HepG2 (cell line): ENCODE data around the gene NREP. TPM values are rescaled to one million over a fixed set of nuclear protein-coding genes. Genes with fewer than 3 reads are reported as not detected.

Source experiments
- ATAC-seq: fragments of 200-7000 bp; cut with Tn5 transposase; 3 replicates; pipeline ENCODE4 v1.9.1; 2020; ENCODE audit warnings: mild to moderate bottlenecking, moderate library complexity
- BruUV-seq: library from RNA; stranded (reverse); fragments of 400-500 nt; replicated peaks from 2 replicates; lab custom pipeline; 2021; lab: Mats Ljungman, UMichigan
- CTCF ChIA-PET: fragments of 300-600 bp; formaldehyde crosslinking; extraction: SDS; loops from one replicate; lab custom pipeline; 2021; ENCODE audit warnings: low total read pairs, inconsistent platforms, low intra/inter-chr PET ratio; lab: Yijun Ruan, JAX
- POLR2A ChIA-PET: fragments of 350-600 bp; sonication (Branson Sonifier 250); formaldehyde crosslinking; loops from one replicate; lab custom pipeline; 2020; ENCODE audit warnings: antibody characterized with exemption, inconsistent platforms; lab: Yijun Ruan, JAX
- DNase-seq: peaks from one replicate; pipeline ENCODE4 v3.0.0-alpha.2; 2015; ENCODE audit warnings: low spot score
- FAIRE-seq: peaks from 3 replicates; lab custom pipeline; 2011; peaks lifted over from hg19 to GRCh38; lab: Jason Lieb, UNC
- H2AFZ ChIP-seq: one replicate; pipeline ENCODE4 v1.6.1; 2011; ENCODE audit warnings: low read length, inconsistent platforms
- H3K27ac ChIP-seq: fragments of 300-600 bp; 3 replicates; pipeline ENCODE4 v1.8.0; 2011; ENCODE audit warnings: mixed run types, mild to moderate bottlenecking, mixed read lengths, low read length, inconsistent platforms; ENCODE audit not compliant: insufficient read depth; ENCODE audit errors: extremely low read length
- H3K27me3 ChIP-seq, 2 experiments: fragments of 200-600 bp in 1 of 2; 2 replicates in 1 of 2; 3 replicates in 1 of 2; pipeline versions ENCODE4 v1.6.0 to v1.8.0; 2011; ENCODE audit warnings: low read length in 2 of 2, mild to moderate bottlenecking in 2 of 2, moderate library complexity in 2 of 2, inconsistent platforms in 1 of 2; ENCODE audit not compliant: insufficient read depth in 2 of 2, control insufficient read depth in 1 of 2
- H3K36me3 ChIP-seq, 2 experiments: fragments of 200-600 bp in 1 of 2; replicated peaks in 1 of 2; 2 replicates in 1 of 2; 3 replicates in 1 of 2; pipeline versions ENCODE4 v1.5.1 to v1.8.0; 2011; ENCODE audit warnings: low read length in 2 of 2, inconsistent platforms in 1 of 2; ENCODE audit not compliant: insufficient read depth in 2 of 2, control insufficient read depth in 1 of 2
- H3K4me1 ChIP-seq: 2 replicates; pipeline ENCODE4 v1.5.1; 2012; ENCODE audit warnings: low read length, inconsistent platforms; ENCODE audit not compliant: insufficient read depth
- H3K4me2 ChIP-seq: 2 replicates; pipeline ENCODE4 v1.6.0; 2011; ENCODE audit warnings: low read depth, low read length, inconsistent platforms
- H3K4me3 ChIP-seq, 3 experiments: fragments of 200-600 bp in 1 of 3; sonication (generic), shearing (Covaris generic) in 1 of 3; replicated peaks in 1 of 3; 2 replicates each; pipeline ENCODE4 v1.5.1; 2011 to 2016; ENCODE audit warnings: low read length in 3 of 3, inconsistent platforms in 2 of 3, low read depth in 2 of 3, mild to moderate bottlenecking in 2 of 3, control low read depth in 1 of 3, mixed read lengths in 1 of 3; ENCODE audit not compliant: insufficient read depth in 1 of 3
- H3K79me2 ChIP-seq: one replicate; pipeline ENCODE4 v1.6.1; 2011; ENCODE audit warnings: low read length, inconsistent platforms; ENCODE audit not compliant: insufficient read depth
- H3K9ac ChIP-seq: 2 replicates; pipeline ENCODE4 v1.6.0; 2011; ENCODE audit warnings: mild to moderate bottlenecking, low read depth, low read length, inconsistent platforms; ENCODE audit not compliant: insufficient read depth
- H3K9me3 ChIP-seq: 2 replicates; pipeline ENCODE4 v1.5.1; 2012; ENCODE audit warnings: mild to moderate bottlenecking, low read length
- H4K20me1 ChIP-seq: 2 replicates; pipeline ENCODE4 v1.6.0; 2011; ENCODE audit warnings: inconsistent platforms, mild to moderate bottlenecking, low read length, moderate library complexity; ENCODE audit not compliant: insufficient read depth
- BCL6 ChIP-seq: IDR thresholded peaks from 2 replicates; pipeline ENCODE4 v1.6.1; 2016; ENCODE audit warnings: missing genetic modification reagents, missing compliant biosample characterization
- DR1 ChIP-seq: sonication (generic); formaldehyde crosslinking; IDR thresholded peaks from 2 replicates; pipeline ENCODE4 v1.8.0; 2021; ENCODE audit warnings: mild to moderate bottlenecking, missing genetic modification reagents, inconsistent platforms
- EEA1 ChIP-seq: sonication (generic); formaldehyde crosslinking; IDR thresholded peaks from 2 replicates; pipeline ENCODE4 v1.5.1; 2020; ENCODE audit warnings: mild to moderate bottlenecking, missing genetic modification reagents, borderline replicate concordance
- ESRRA ChIP-seq: sonication (generic); formaldehyde crosslinking; IDR thresholded peaks from 2 replicates; pipeline ENCODE4 v1.5.1; 2020; ENCODE audit warnings: mild to moderate bottlenecking, low read depth, missing genetic modification reagents
- HDAC2 ChIP-seq: sonication (generic); formaldehyde crosslinking; IDR thresholded peaks from 2 replicates; pipeline ENCODE4 v1.4.0; 2020; ENCODE audit warnings: missing genetic modification reagents
- HDAC6 ChIP-seq: fragments of 200-600 bp; sonication (generic); IDR thresholded peaks from 2 replicates; pipeline ENCODE4 v1.7.0; 2017; ENCODE audit warnings: mild to moderate bottlenecking, antibody characterized with exemption, low read length, low read depth
- HNRNPK ChIP-seq: fragments of 200-400 bp; formaldehyde crosslinking; IDR thresholded peaks from 2 replicates; pipeline ENCODE4 v1.6.1; 2018; ENCODE audit warnings: low read length, low read depth, moderate library complexity, mild to moderate bottlenecking; ENCODE audit not compliant: poor library complexity, severe bottlenecking
- KDM4B ChIP-seq: sonication (generic); formaldehyde crosslinking; IDR thresholded peaks from 2 replicates; pipeline ENCODE4 v1.4.0; 2020; ENCODE audit warnings: missing genetic modification reagents
- MATR3 ChIP-seq: sonication (generic); formaldehyde crosslinking; IDR thresholded peaks from 2 replicates; pipeline ENCODE4 v1.4.0; 2020; ENCODE audit warnings: missing genetic modification reagents
- MBNL3 ChIP-seq: fragments of 250-450 bp; sonication (Bioruptor Pico); conservative IDR thresholded peaks from 2 replicates; pipeline ENCODE4 v1.8.0; 2022; ENCODE audit warnings: mild to moderate bottlenecking, inconsistent platforms
- NFRKB ChIP-seq: fragments of 450-650 bp; IDR thresholded peaks from 2 replicates; pipeline ENCODE4 v1.6.1; 2017
- PCBP1 ChIP-seq: fragments of 200-400 bp; formaldehyde crosslinking; IDR thresholded peaks from 2 replicates; pipeline ENCODE4 v1.6.1; 2017; ENCODE audit warnings: mild to moderate bottlenecking, low read depth, low read length, borderline replicate concordance
- ZBTB2 ChIP-seq: sonication (generic); formaldehyde crosslinking; IDR thresholded peaks from 2 replicates; pipeline ENCODE4 v1.8.0; 2022; ENCODE audit warnings: low read depth, missing genetic modification reagents
- ZNF703 ChIP-seq: sonication (generic); formaldehyde crosslinking; IDR thresholded peaks from 2 replicates; pipeline ENCODE4 v1.5.1; 2020; ENCODE audit warnings: missing genetic modification reagents, mild to moderate bottlenecking, moderate library complexity, borderline replicate concordance
- ZNF737 ChIP-seq: sonication (generic); formaldehyde crosslinking; IDR thresholded peaks from 2 replicates; pipeline ENCODE4 v1.5.0; 2020; ENCODE audit warnings: missing genetic modification reagents, mild to moderate bottlenecking, borderline replicate concordance
- ZNF788 ChIP-seq: sonication (generic); formaldehyde crosslinking; IDR thresholded peaks from 2 replicates; pipeline ENCODE4 v1.5.0; 2020; ENCODE audit warnings: mild to moderate bottlenecking, missing genetic modification reagents, borderline replicate concordance
- ZZZ3 ChIP-seq: sonication (generic); formaldehyde crosslinking; IDR thresholded peaks from 2 replicates; pipeline ENCODE4 v1.4.0; 2020; ENCODE audit warnings: missing genetic modification reagents, mild to moderate bottlenecking, borderline replicate concordance
- WGBS: methylation state at CpG from one replicate; pipeline ENCODE4 v1.1.6; 2017; ENCODE audit warnings: low lambda C conversion rate; 5-methylcytosine and 5-hydroxymethylcytosine counted together
- in situ Hi-C: cut with HindIII; loops from 2 replicates; pipeline ENCODE4 v1.10.0; 2017; ENCODE audit warnings: low pct_unique_long_range_greater_than_20kb; ENCODE audit not compliant: extremely low pct_ligation_motif_present
- intact Hi-C: fragments of 100-400 bp; cut with micrococcal nuclease; formaldehyde crosslinking; loops from one replicate; pipeline ENCODE4 v1.10.0; 2022; ENCODE audit not compliant: unreplicated experiment
- polyA plus RNA-seq, 8 experiments: library from polyadenylated mRNA; depleted of rRNA in 3 of 8; stranded (reverse) in 7 of 8; unstranded in 1 of 8; fragments of >200 nt; fragmentation: Illumina TruSeq in 4 of 8; extraction: Trizol in 4 of 8; gene quantifications; 2 replicates each; pipeline versions ENCODE4 v1.2.1 to v1.2.3, GENCODE V29; 2011 to 2016; ENCODE audit warnings: low read depth in 4 of 8, missing spikeins in 1 of 8, mixed read lengths in 1 of 8; ENCODE audit not compliant: insufficient read depth in 1 of 8
- total RNA-seq, 5 experiments: library from RNA; depleted of rRNA; stranded (reverse); fragments of >200 nt; fragmentation: Illumina TruSeq; extraction: Trizol; gene quantifications; 2 replicates each; pipeline ENCODE4 v1.2.3, GENCODE V29; 2016; ENCODE audit warnings: low read depth in 1 of 5
- TF ChIP-seq, protein P1 (sequence below): sonication (generic); formaldehyde crosslinking; IDR thresholded peaks from 2 replicates; pipeline ENCODE4 v1.5.1; 2020; ENCODE audit warnings: missing genetic modification reagents, mild to moderate bottlenecking, borderline replicate concordance

Gene NREP
- total and polyA plus RNA-seq, 2 of the 13 experiments (the other 11 are each of a cell fraction or from before 2014, with no cell fraction given) = 40.5 to 102 TPM

DNA sequence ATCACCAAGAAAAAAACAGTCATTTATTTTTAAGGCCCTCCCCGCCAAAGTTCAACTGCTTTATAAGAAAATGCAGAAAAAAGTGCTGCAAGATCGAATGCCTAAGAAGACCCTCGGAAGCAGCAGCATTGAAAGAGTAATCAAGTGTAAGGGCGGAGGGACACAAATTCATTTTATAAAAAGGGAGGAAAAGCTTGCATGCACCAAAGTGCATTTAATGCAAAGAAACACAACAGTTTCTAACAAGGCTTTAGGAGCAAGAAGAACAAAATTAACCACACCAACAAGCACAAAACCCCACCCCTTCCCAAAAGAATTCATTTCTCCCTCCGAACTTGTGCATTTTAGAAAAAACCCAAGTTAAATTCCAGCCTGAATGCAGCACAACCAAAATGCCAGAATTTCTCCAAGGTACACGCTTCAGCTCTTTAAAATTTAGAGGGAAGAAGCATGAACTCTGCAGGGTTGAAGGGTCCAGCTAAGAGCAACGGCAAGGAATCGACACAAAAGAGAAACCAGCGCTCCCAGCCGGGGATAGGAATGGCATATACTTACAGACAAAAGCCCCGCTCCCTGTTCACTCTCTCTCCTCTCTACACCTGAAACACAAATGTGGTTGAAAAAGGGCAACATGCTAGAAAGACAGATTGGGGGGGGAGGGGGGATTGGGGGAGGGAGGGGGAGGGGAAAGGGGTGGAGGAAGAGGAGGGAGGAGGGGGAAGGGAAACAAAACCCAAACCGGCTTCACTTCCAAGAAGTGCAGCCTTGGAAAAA is at the start of gene NREP (continued):
- TF ChIP-seq EEA1 (CRISPR knock-in tag) (no peak), ESRRA (CRISPR knock-in tag) (no peak), HDAC2 (0 out of 2 replicates have a peak, but pooled peaks have one; percentile 1), ZNF703 (CRISPR knock-in tag) (no peak), ZNF737 (CRISPR knock-in tag) (no peak), HNRNPK (no peak), MBNL3 (no peak), BCL6 (CRISPR knock-in tag) (peak; percentile 2; the same call in 1 of the 2 replicates), PCBP1 (peak; percentile 86; the same call in 1 of the 2 replicates)

GRCh38 chr5:111806753-111807152 is 49.8 kb upstream of the NREP start:
- FAIRE-seq = no peak
- no peak for DNase-seq
- in situ Hi-C loops = no loop called here
- Histone ChIP-seq H3K79me2 (no peaks in the 10 kb centered on the region), H3K9me3 (no peaks in the 10 kb centered on the region), H4K20me1 (no peaks in the 10 kb centered on the region), H3K4me1 (no peaks in the 10 kb centered on the region), H3K27ac (no peak overlapping the region), H3K9ac (no peak overlapping the region), H3K27me3 (no peaks in the 10 kb centered on the region), H3K4me2 (no peak overlapping the region), H2AFZ (no peak overlapping the region), H3K4me3 (no peak overlapping the region), H3K36me3 (no peaks in the 10 kb centered on the region)
- CTCF ChIA-PET = no interaction called here
- no TSS peak for BruUV-seq
- 25% methylated on average over 2 of the region's 2 CpGs for WGBS
- intact Hi-C loops = no loop called here
- POLR2A ChIA-PET = no interaction called here
- ATAC-seq = no peak
- no peak for TF ChIP-seq MATR3 (CRISPR knock-in tag)
- no peak for TF ChIP-seq KDM4B (CRISPR knock-in tag)
- TF ChIP-seq, protein P1, sequence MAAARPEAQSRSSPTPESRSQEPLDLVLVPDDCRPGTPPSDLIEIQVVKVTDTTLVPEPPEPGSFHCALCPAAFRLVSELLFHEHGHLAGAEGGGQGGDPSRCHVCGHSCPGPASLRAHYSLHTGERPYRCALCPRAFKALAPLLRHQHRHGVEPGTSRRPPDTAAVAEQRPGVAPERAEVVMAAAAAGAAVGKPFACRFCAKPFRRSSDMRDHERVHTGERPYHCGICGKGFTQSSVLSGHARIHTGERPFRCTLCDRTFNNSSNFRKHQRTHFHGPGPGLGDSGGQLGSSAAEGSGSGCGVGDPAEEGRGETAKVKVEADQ (CRISPR knock-in tag) = no peak
- no peak for TF ChIP-seq ZBTB2 (CRISPR knock-in tag)
- no peak for TF ChIP-seq ZZZ3 (CRISPR knock-in tag)
- no peak for TF ChIP-seq HDAC6
- TF ChIP-seq NFRKB = no peak
- TF ChIP-seq ZNF788 = no peak
- TF ChIP-seq DR1 (CRISPR knock-in tag) = no peak
